ENCODE results near the gene SKIC2. TPM values are rescaled to one million over a fixed set of nuclear protein-coding genes. Genes with fewer than 3 reads are reported as not detected.

Gene SKIC2
- total RNA-seq, 4 donors from 2014 or later, result 81.3 to 130 (median 107) TPM

GRCh38 chr6:31958412-31958740, 599 bp upstream of the SKIC2 start:
- Histone ChIP-seq H3K27ac (peak overlapping the region; percentile 53 to 84 (median 78)), H3K36me3 (peaks cover 0 to 64% (median 0%) of the 10 kb centered on the region in 3 donors), H3K9me3 (no peaks in the 10 kb centered on the region), H3K27me3 (no peaks in the 10 kb centered on the region), H3K4me1 (peaks cover 0 to 25% (median 9%) of the 10 kb centered on the region in 4 donors), H3K4me3 (peak overlapping the region; percentile 69 to 97 (median 74))
- no peak for DNase-seq
- TF ChIP-seq CTCF (IDR thresholded peaks at IDR 0.05), result no peak
- TF ChIP-seq POLR2A (IDR thresholded peaks at IDR 0.05), result no peak

- TF ChIP-seq CTCF (IDR thresholded peaks at IDR 0.05) (no peak), POLR2A (IDR thresholded peaks at IDR 0.05) (no peak)
- Histone ChIP-seq H3K4me1 (peaks cover 0 to 25% (median 9%) of the 10 kb centered on the region in 4 donors), H3K36me3 (peaks cover 0 to 64% (median 0%) of the 10 kb centered on the region in 3 donors), H3K27me3 (no peaks in the 10 kb centered on the region), H3K27ac (no peak overlapping the region), H3K9me3 (no peaks in the 10 kb centered on the region), H3K4me3 (no peak overlapping the region)
- DNase-seq, result no peak
Measured at GRCh38 chr6:31961616-31962015, 2.6 kb downstream of the SKIC2 start.

- Histone ChIP-seq H3K4me1 (peaks cover 0 to 15% (median 4%) of the 10 kb centered on the region in 4 donors), H3K27ac (no peak overlapping the region), H3K27me3 (no peaks in the 10 kb centered on the region), H3K4me3 (no peak overlapping the region), H3K36me3 (peaks cover 0 to 84% (median 0%) of the 10 kb centered on the region in 3 donors), H3K9me3 (no peaks in the 10 kb centered on the region)
- DNase-seq, result no peak
- TF ChIP-seq CTCF (IDR thresholded peaks at IDR 0.05) (no peak), POLR2A (IDR thresholded peaks at IDR 0.05) (no peak)
Measured at GRCh38 chr6:31963921-31964320, 4.9 kb downstream of the SKIC2 start.

- H3K27ac ChIP-seq, result no peak overlapping the region
- no peak overlapping the region for H3K4me3 ChIP-seq
- no peak for TF ChIP-seq CTCF (IDR thresholded peaks at IDR 0.05)
- TF ChIP-seq POLR2A (IDR thresholded peaks at IDR 0.05), result no peak
- DNase-seq, result peak in 1 of 3 donors; percentile 44
- peaks cover 0 to 6% (median 3%) of the 10 kb centered on the region in 4 donors for H3K4me1 ChIP-seq
- peaks cover 0 to 93% (median 0%) of the 10 kb centered on the region in 3 donors for H3K36me3 ChIP-seq
- H3K9me3 ChIP-seq, result no peaks in the 10 kb centered on the region
- no peaks in the 10 kb centered on the region for H3K27me3 ChIP-seq
Measured at GRCh38 chr6:31965700-31966099, 6.7 kb downstream of the SKIC2 start.

GRCh38 chr6:31966506-31966905, 7.5 kb downstream of the SKIC2 start:
- peak in 1 of 3 donors; percentile 19 for DNase-seq
- no peak overlapping the region for H3K4me3 ChIP-seq
- H3K36me3 ChIP-seq, result peaks cover 0 to 85% (median 0%) of the 10 kb centered on the region in 3 donors
- H3K27ac ChIP-seq, result no peak overlapping the region
- H3K27me3 ChIP-seq, result no peaks in the 10 kb centered on the region
- TF ChIP-seq POLR2A (IDR thresholded peaks at IDR 0.05) (no peak), CTCF (IDR thresholded peaks at IDR 0.05) (no peak)
- H3K4me1 ChIP-seq, result peaks cover 0 to 14% (median 9%) of the 10 kb centered on the region in 4 donors
- no peaks in the 10 kb centered on the region for H3K9me3 ChIP-seq

All from Peyer's patch (tissue), 4 donors.